PC-9 (cell line): Measurements from ENCODE around the gene USP34.

Source experiments
- EZH2 ChIP-seq: fragments of 200-600 bp; sonication (generic); IDR thresholded peaks from 2 replicates; pipeline ENCODE4 v1.8.0; 2017; ENCODE audit warnings: antibody characterized with exemption, low read depth
- TF ChIP-seq, protein P1 (sequence below): fragments of 200-600 bp; sonication (generic); conservative IDR thresholded peaks from 2 replicates; pipeline ENCODE4 v1.6.1; 2017; ENCODE audit warnings: mixed run types, antibody characterized with exemption, mild to moderate bottlenecking, moderate library complexity

DNA sequence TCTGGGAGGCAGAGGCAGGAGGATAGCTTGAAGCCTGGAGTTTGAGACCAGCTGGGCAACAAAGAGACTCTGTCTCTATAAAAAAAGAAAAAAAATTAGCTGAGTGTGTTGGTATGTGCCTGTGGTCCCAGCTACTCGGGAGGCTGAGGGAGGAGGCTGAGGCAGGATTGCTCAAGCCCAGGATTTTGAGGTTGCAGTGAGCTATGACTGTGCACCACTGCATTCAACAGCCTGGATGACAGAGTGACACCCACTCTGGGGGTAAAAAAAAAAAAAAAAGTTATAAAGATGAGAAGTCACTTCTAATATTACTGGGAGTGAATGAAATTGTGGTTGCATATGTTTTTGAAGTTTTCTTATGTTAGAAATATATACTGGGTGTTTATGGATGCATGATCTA, 237.3 kb downstream of the USP34 start:
- TF ChIP-seq, protein P1, sequence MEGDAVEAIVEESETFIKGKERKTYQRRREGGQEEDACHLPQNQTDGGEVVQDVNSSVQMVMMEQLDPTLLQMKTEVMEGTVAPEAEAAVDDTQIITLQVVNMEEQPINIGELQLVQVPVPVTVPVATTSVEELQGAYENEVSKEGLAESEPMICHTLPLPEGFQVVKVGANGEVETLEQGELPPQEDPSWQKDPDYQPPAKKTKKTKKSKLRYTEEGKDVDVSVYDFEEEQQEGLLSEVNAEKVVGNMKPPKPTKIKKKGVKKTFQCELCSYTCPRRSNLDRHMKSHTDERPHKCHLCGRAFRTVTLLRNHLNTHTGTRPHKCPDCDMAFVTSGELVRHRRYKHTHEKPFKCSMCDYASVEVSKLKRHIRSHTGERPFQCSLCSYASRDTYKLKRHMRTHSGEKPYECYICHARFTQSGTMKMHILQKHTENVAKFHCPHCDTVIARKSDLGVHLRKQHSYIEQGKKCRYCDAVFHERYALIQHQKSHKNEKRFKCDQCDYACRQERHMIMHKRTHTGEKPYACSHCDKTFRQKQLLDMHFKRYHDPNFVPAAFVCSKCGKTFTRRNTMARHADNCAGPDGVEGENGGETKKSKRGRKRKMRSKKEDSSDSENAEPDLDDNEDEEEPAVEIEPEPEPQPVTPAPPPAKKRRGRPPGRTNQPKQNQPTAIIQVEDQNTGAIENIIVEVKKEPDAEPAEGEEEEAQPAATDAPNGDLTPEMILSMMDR = no peak
- no peak for TF ChIP-seq EZH2
